Measurements from ENCODE around the gene PDZD7.

GRCh38 chr10:101054351-101054750, 23.4 kb upstream of the PDZD7 start:
- TF ChIP-seq CTCF (IDR thresholded peaks at IDR 0.05) (no peak), POLR2AphosphoS5 (IDR thresholded peaks at IDR 0.05) (no peak), POLR2A (IDR thresholded peaks at IDR 0.05) (no peak), EP300 (IDR thresholded peaks at IDR 0.05) (no peak)
